Mammary epithelial cell (primary cell): ENCODE data around the gene LCE1E.

ENCODE experiments used
- CTCF ChIP-seq, 2 donors: IDR thresholded peaks in 1 of 2; conservative IDR thresholded peaks in 1 of 2; 2 replicates each; pipeline ENCODE4 v1.5.1; 2011 to 2012; ENCODE audit warnings: inconsistent platforms in 2 of 2, low read length in 2 of 2, mild to moderate bottlenecking in 2 of 2, control low read depth in 1 of 2, low read depth in 1 of 2; ENCODE audit not compliant: insufficient read depth in 1 of 2; ENCODE audit errors: extremely low read depth in 1 of 2
- EZH2 ChIP-seq: IDR thresholded peaks from 2 replicates; pipeline ENCODE4 v1.6.1; 2012; ENCODE audit warnings: low read length, inconsistent platforms, borderline replicate concordance

GRCh38 chr1:152756872-152757271, 29.2 kb upstream of the LCE1E start:
- TF ChIP-seq CTCF (conservative IDR thresholded peaks at IDR 0.05 in 1 of 2, IDR thresholded peaks at IDR 0.05 in 1 of 2; ENCODE audit: extremely low read depth in 1 of 2, insufficient read depth in 1 of 2, low read depth in 1 of 2, low read length in 2 of 2) (no peak), EZH2 (no peak)
